Measurements from ENCODE around the gene ENOX1.

ENOX1 gene

GRCh38 chr13:43414111-43414510 is 372.7 kb downstream of the ENOX1 start:
- no peak overlapping the region for H3K4me3 ChIP-seq
- TF ChIP-seq FOXP2 (optimal IDR thresholded peaks at IDR 0.05; ENCODE audit: control extremely low read depth, extremely low read length, insufficient read depth) = no peak
- no peak overlapping the region for H3K9ac ChIP-seq (ENCODE audit: insufficient read length)
- no peaks in the 10 kb centered on the region for H3K36me3 ChIP-seq (ENCODE audit: insufficient read depth, low read length)
- H3K27ac ChIP-seq = no peak overlapping the region
- no peaks in the 10 kb centered on the region for H3K9me3 ChIP-seq (ENCODE audit: low read depth, low read length)
- DNase-seq (ENCODE audit: low read depth, low spot score) = no peak

DNA sequence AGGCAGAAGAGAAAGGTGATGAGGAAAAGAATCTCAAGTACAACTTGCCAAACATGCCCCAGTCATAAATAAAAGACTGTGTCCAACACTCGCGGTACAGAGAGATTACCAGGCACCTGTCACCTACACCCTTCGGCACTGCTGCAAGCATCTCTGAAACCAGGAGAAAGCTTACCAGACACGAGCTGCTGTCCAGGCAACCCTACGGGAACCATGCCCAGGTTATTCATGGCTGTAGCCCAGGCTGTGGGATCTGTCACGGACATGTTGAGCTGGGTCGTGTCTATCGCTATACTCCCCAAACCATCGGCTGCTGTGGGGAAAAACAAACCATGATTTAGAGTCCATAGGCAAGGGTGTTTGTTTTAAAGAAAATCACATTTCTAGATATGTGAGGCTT is 375.0 kb downstream of the ENOX1 start:
- no peak overlapping the region for H3K9ac ChIP-seq (ENCODE audit: insufficient read length)
- TF ChIP-seq POLR2AphosphoS5 (IDR thresholded peaks at IDR 0.05; ENCODE audit: borderline replicate concordance, low read depth, low read length) = no peak
- no peak for TF ChIP-seq EZH2 (IDR thresholded peaks at IDR 0.05)
- TF ChIP-seq FOXP2 (optimal IDR thresholded peaks at IDR 0.05; ENCODE audit: control extremely low read depth, extremely low read length, insufficient read depth) = no peak
- DNase-seq (ENCODE audit: low read depth, low spot score) = no peak
- H3K27ac ChIP-seq = no peak overlapping the region
- H3K9me3 ChIP-seq (ENCODE audit: low read depth, low read length) = no peaks in the 10 kb centered on the region
- H3K4me3 ChIP-seq = no peak overlapping the region
- H3K36me3 ChIP-seq (ENCODE audit: insufficient read depth, low read length) = no peaks in the 10 kb centered on the region

DNA sequence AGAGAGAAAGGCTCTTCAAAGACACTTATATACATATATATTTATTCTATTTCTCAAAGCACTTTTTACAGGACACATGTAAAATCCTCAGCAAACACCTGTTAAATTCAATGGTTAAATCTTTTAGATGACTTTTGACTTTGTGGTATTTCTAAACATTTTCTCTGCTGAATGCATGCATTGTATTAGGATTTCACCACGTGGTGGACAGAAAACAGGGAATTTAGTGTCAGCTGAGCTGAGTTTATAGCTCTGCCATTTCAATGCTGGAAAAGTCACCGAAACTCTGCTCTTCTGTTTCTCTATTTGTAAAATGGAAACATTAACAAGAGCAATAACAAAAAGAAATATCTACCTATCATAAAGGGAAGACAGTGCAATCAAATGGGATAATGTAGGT is 375.6 kb downstream of the ENOX1 start:
- TF ChIP-seq EZH2 (IDR thresholded peaks at IDR 0.05) = no peak
- no peak for TF ChIP-seq POLR2AphosphoS5 (IDR thresholded peaks at IDR 0.05; ENCODE audit: borderline replicate concordance, low read depth, low read length)
- TF ChIP-seq FOXP2 (optimal IDR thresholded peaks at IDR 0.05; ENCODE audit: control extremely low read depth, extremely low read length, insufficient read depth) = no peak
- H3K36me3 ChIP-seq (ENCODE audit: insufficient read depth, low read length) = no peaks in the 10 kb centered on the region
- H3K9ac ChIP-seq (ENCODE audit: insufficient read length) = no peak overlapping the region
- no peak overlapping the region for H3K27ac ChIP-seq
- H3K9me3 ChIP-seq (ENCODE audit: low read depth, low read length) = no peaks in the 10 kb centered on the region
- no peak for DNase-seq (ENCODE audit: low read depth, low spot score)
- H3K4me3 ChIP-seq = no peak overlapping the region

GRCh38 chr13:43408274-43408673 is 378.5 kb downstream of the ENOX1 start:
- H3K9ac ChIP-seq (ENCODE audit: insufficient read length) = no peak overlapping the region
- H3K36me3 ChIP-seq (ENCODE audit: insufficient read depth, low read length) = no peaks in the 10 kb centered on the region
- DNase-seq (ENCODE audit: low read depth, low spot score) = no peak
- no peak overlapping the region for H3K4me3 ChIP-seq
- no peaks in the 10 kb centered on the region for H3K9me3 ChIP-seq (ENCODE audit: low read depth, low read length)
- H3K27ac ChIP-seq = no peak overlapping the region
- TF ChIP-seq FOXP2 (optimal IDR thresholded peaks at IDR 0.05; ENCODE audit: control extremely low read depth, extremely low read length, insufficient read depth) (no peak), POLR2AphosphoS5 (IDR thresholded peaks at IDR 0.05; ENCODE audit: borderline replicate concordance, low read depth, low read length) (no peak), EZH2 (IDR thresholded peaks at IDR 0.05) (no peak)

DNA sequence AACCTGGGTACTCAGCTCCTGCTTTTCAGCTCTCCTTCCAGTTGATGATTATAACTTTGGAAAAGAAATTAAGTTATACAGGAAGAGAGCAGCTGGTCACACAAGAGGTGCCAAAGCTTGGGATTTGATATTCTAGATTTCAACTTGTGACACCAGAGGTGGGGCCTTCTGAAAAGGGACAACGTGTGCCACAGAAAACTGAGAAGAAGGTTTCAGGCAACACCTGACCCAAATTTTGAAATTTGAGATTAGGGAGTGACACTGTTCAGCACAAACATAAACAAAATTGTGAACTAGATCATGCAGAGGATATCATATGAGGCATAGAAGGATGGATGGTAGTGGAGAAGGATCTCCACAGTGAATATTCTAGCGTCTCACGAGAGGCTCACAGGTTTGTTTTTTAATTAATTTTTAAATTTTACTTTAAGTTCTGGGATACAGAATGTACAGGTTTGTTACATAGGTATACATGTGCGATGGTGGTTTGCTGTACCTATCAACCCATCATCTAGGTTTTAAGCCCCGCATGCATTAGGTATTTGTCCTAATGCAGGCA is 379.7 kb downstream of the ENOX1 start:
- Histone ChIP-seq H3K27ac (no peak overlapping the region), H3K9ac (ENCODE audit: insufficient read length) (no peak overlapping the region), H3K9me3 (ENCODE audit: low read depth, low read length) (no peaks in the 10 kb centered on the region), H3K4me3 (no peak overlapping the region), H3K36me3 (ENCODE audit: insufficient read depth, low read length) (no peaks in the 10 kb centered on the region)
- TF ChIP-seq EZH2 (IDR thresholded peaks at IDR 0.05) = no peak
- no peak for TF ChIP-seq POLR2AphosphoS5 (IDR thresholded peaks at IDR 0.05; ENCODE audit: borderline replicate concordance, low read depth, low read length)
- no peak for TF ChIP-seq FOXP2 (optimal IDR thresholded peaks at IDR 0.05; ENCODE audit: control extremely low read depth, extremely low read length, insufficient read depth)
- DNase-seq (ENCODE audit: low read depth, low spot score) = no peak

GRCh38 chr13:43405457-43405856 is 381.3 kb downstream of the ENOX1 start:
- no peak for TF ChIP-seq FOXP2 (optimal IDR thresholded peaks at IDR 0.05; ENCODE audit: control extremely low read depth, extremely low read length, insufficient read depth)
- TF ChIP-seq EZH2 (IDR thresholded peaks at IDR 0.05) = no peak
- TF ChIP-seq POLR2AphosphoS5 (IDR thresholded peaks at IDR 0.05; ENCODE audit: borderline replicate concordance, low read depth, low read length) = no peak
- no peak overlapping the region for H3K27ac ChIP-seq
- no peak overlapping the region for H3K4me3 ChIP-seq
- no peak overlapping the region for H3K9ac ChIP-seq (ENCODE audit: insufficient read length)
- H3K36me3 ChIP-seq (ENCODE audit: insufficient read depth, low read length) = no peaks in the 10 kb centered on the region
- DNase-seq (ENCODE audit: low read depth, low spot score) = no peak
- H3K9me3 ChIP-seq (ENCODE audit: low read depth, low read length) = no peaks in the 10 kb centered on the region

DNA sequence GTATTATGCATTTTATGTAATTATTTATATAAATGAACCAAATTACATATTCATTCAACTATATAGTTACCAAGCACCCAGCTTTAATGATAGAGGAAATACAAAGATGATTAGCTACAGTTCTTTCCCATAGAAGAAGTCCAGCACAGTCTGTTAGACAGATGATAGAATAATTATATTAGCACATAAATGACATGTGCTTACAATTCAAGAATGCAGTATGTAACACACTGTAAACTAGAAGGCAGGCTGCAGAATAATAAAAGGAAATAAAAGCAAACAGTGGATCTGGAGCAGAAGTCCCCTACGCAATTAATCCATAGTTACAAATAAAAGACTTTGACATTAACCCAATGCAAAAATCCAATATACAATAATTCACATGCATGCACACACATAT is 384.4 kb downstream of the ENOX1 start:
- Histone ChIP-seq H3K27ac (no peak overlapping the region), H3K9me3 (ENCODE audit: low read depth, low read length) (no peaks in the 10 kb centered on the region), H3K9ac (ENCODE audit: insufficient read length) (no peak overlapping the region), H3K4me3 (no peak overlapping the region), H3K36me3 (ENCODE audit: insufficient read depth, low read length) (no peaks in the 10 kb centered on the region)
- no peak for DNase-seq (ENCODE audit: low read depth, low spot score)
- TF ChIP-seq FOXP2 (optimal IDR thresholded peaks at IDR 0.05; ENCODE audit: control extremely low read depth, extremely low read length, insufficient read depth) (no peak), POLR2AphosphoS5 (IDR thresholded peaks at IDR 0.05; ENCODE audit: borderline replicate concordance, low read depth, low read length) (no peak), EZH2 (IDR thresholded peaks at IDR 0.05) (no peak)

- no peak overlapping the region for H3K27ac ChIP-seq
- no peaks in the 10 kb centered on the region for H3K9me3 ChIP-seq (ENCODE audit: low read depth, low read length)
- H3K9ac ChIP-seq (ENCODE audit: insufficient read length) = no peak overlapping the region
- no peak for TF ChIP-seq POLR2AphosphoS5 (IDR thresholded peaks at IDR 0.05; ENCODE audit: borderline replicate concordance, low read depth, low read length)
- TF ChIP-seq FOXP2 (optimal IDR thresholded peaks at IDR 0.05; ENCODE audit: control extremely low read depth, extremely low read length, insufficient read depth) = no peak
- TF ChIP-seq EZH2 (IDR thresholded peaks at IDR 0.05) = no peak
- no peak for DNase-seq (ENCODE audit: low read depth, low spot score)
- H3K36me3 ChIP-seq (ENCODE audit: insufficient read depth, low read length) = no peaks in the 10 kb centered on the region
- H3K4me3 ChIP-seq = no peak overlapping the region
These were observed 385.4 kb downstream of the ENOX1 start for GRCh38 chr13:43401361-43401760.

DNA sequence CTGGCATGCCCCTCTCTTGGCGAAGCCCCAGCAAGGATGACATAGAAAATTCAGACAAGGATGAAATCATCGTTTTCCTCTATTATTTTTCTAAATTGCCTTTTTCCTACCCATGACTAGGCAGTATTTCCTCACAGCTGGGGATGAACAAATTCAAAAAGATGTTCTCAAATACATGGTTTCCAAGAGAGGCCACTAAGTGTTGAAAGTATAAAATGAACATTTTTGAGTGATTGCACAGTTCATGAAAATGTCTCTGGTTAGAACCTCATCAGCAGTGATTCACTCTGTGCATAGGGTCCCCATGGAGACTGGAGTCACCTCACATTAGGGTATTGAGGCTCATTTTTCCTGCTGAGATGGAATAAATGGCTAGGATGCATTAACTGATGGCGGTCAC is 389.7 kb downstream of the ENOX1 start:
- DNase-seq (ENCODE audit: low read depth, low spot score) = no peak
- H3K9ac ChIP-seq (ENCODE audit: insufficient read length) = no peak overlapping the region
- no peak overlapping the region for H3K27ac ChIP-seq
- no peaks in the 10 kb centered on the region for H3K9me3 ChIP-seq (ENCODE audit: low read depth, low read length)
- TF ChIP-seq FOXP2 (optimal IDR thresholded peaks at IDR 0.05; ENCODE audit: control extremely low read depth, extremely low read length, insufficient read depth) = no peak
- no peak for TF ChIP-seq EZH2 (IDR thresholded peaks at IDR 0.05)
- TF ChIP-seq POLR2AphosphoS5 (IDR thresholded peaks at IDR 0.05; ENCODE audit: borderline replicate concordance, low read depth, low read length) = no peak
- H3K36me3 ChIP-seq (ENCODE audit: insufficient read depth, low read length) = no peaks in the 10 kb centered on the region
- no peak overlapping the region for H3K4me3 ChIP-seq

Data from SK-N-MC (cell line).